Activated CD4-positive, alpha-beta memory T cell treated with anti-CD3 and anti-CD28 coated beads, Interleukin-2, amount 10 ng/mL, durations not matched to agents 7 days and 5 days (primary cell): Measurements from ENCODE around the gene COA3. TPM values are rescaled to one million over a fixed set of nuclear protein-coding genes. Genes with fewer than 3 reads are reported as not detected.

Experiments used
- CTCF ChIA-PET: fragments of 350-600 bp; sonication (Branson Sonifier 250); formaldehyde crosslinking; loops from one replicate; lab custom pipeline; 2021; ENCODE audit warnings: antibody characterized with exemption, inconsistent platforms; lab: Charles Lee
- POLR2A ChIA-PET: fragments of 350-600 bp; sonication (Branson Sonifier 250); formaldehyde crosslinking; loops from one replicate; lab custom pipeline; 2021; ENCODE audit warnings: antibody characterized with exemption; lab: Charles Lee
- DNase-seq: peaks from one replicate; pipeline ENCODE4 v3.0.0-alpha.2; 2020
- H3K27ac Mint-ChIP-seq: one replicate; pipeline ENCODE4 v1.8.0; 2021; ENCODE audit warnings: mild to moderate bottlenecking, mixed read lengths
- H3K27me3 Mint-ChIP-seq: one replicate; pipeline ENCODE4 v1.8.0; 2021; ENCODE audit warnings: mixed read lengths
- H3K36me3 Mint-ChIP-seq: one replicate; pipeline ENCODE4 v1.8.0; 2021; ENCODE audit warnings: low read depth, mixed read lengths
- H3K4me1 Mint-ChIP-seq: one replicate; pipeline ENCODE4 v1.8.0; 2021; ENCODE audit warnings: mixed read lengths
- H3K4me3 Mint-ChIP-seq: one replicate; pipeline ENCODE4 v1.8.0; 2021; ENCODE audit warnings: mild to moderate bottlenecking, mixed read lengths
- H3K9me3 Mint-ChIP-seq: one replicate; pipeline ENCODE4 v1.8.0; 2021; ENCODE audit warnings: mixed read lengths
- total RNA-seq, 2 experiments: library from RNA; stranded (reverse); gene quantifications; one replicate each; pipeline ENCODE4 v1.2.3, GENCODE V29; 2021

The COA3 gene
- total RNA-seq, 2 experiments from 2014 or later: 35.1 to 37.0 TPM

DNA sequence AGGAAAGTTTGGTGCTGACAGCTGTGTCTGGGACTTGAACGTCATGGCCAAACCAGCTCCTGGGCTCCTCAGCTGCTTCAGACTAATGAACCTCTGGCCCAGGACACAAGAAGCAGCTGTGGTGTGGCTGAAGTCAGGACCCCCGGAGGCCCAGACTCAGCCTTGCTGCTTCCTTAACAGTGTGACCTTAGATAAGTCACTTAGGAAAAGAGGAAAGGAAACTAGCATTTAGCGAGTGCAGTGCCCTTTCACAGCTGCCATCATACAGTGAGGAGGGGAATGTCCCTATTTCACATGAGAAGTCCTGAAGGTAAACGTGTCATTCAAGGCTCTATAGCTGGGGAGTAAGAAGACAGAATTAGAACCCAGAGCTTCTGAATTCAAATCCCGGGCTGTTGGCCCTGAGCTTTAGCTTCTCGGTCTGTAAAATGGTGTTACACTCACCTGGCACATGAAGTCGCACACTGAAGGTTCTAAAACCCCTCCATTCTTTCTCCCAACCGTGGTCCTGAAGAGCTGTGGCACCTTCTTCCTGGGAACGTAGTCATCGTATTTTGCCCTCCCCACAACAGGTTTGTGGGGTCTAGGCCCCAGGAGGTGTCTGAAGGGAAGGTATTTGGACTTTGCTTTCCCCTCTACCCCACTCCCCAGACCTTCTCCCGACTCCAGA, 38.4 kb downstream of the COA3 start:
- DNase-seq: no peak
- POLR2A ChIA-PET: interaction anchor here (0.9 to 3.2 kb wide), 5 partner anchors 10 to 73 kb away, joined by 3 to 13 read pairs (median 3); partner anchors contain the start of genes BECN1 and VPS25
- H3K36me3 Mint-ChIP-seq: no peaks in the 10 kb centered on the region
- H3K4me3 Mint-ChIP-seq: no peak overlapping the region
- no peak overlapping the region for H3K27ac Mint-ChIP-seq
- peaks cover 61% of the 10 kb centered on the region for H3K27me3 Mint-ChIP-seq
- CTCF ChIA-PET: interaction anchor here (0.6 to 6.5 kb wide), 4 partner anchors 47 to 182 kb away, joined by 3 to 93 read pairs (median 4); partner anchors contain the start of gene PSMC3IP
- H3K4me1 Mint-ChIP-seq: peaks cover 7% of the 10 kb centered on the region
- no peaks in the 10 kb centered on the region for H3K9me3 Mint-ChIP-seq

DNA sequence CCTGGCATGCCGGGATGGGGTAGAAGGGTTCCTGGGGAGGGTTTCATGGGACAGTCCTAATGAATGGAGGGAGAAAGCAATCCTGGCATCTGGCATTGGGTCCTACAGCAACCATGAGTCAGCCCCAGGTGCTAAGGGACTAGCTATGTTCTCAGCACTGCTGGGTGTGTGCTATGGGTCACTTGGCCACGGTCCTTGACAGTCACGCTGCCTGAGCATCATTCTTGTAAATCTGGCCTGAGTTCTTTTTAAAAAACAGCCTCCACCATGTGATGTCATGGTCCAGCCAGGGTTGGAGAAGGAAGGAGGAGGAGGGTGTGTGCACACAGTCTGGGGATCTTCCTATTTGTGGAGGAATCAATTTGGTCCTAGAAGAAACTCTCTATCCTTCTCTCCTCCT, 43.7 kb downstream of the COA3 start:
- Mint-ChIP-seq H3K27me3 (peaks cover 53% of the 10 kb centered on the region), H3K4me3 (no peak overlapping the region), H3K27ac (no peak overlapping the region), H3K4me1 (no peaks in the 10 kb centered on the region), H3K9me3 (no peaks in the 10 kb centered on the region), H3K36me3 (no peaks in the 10 kb centered on the region)
- ChIA-PET CTCF (interaction anchor here (1.5 kb wide), 1 partner anchor 9 kb away, joined by 5 read pairs; no protein-coding TSS in a partner anchor), POLR2A (interaction anchor here (1.4 kb wide), 1 partner anchor 11 kb away, joined by 3 read pairs; no protein-coding TSS in a partner anchor)
- DNase-seq: no peak

DNA sequence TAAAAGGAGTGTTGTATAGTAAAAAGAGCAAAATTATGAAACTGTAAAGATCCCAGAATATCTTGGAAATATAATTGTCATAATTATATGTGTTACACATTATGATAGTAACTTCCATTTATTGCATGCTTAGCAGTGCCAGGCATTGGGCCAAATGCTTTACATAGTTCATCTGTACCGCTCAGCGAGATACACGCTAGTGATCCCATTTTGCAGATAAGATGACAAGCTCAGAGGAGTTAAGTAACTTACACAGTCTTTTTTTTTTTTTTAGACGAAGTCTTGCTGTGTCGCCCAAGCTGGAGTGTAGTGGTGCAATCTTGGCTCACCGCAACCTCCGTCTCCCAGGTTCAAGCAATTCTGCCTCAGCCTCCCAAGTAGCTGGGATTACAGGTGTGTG, 46.9 kb downstream of the COA3 start:
- POLR2A ChIA-PET: interaction anchor here (1.1 kb wide), 1 partner anchor 184 kb away, joined by 3 read pairs; no protein-coding TSS in a partner anchor
- H3K4me3 Mint-ChIP-seq: no peak overlapping the region
- no peaks in the 10 kb centered on the region for H3K4me1 Mint-ChIP-seq
- no peak overlapping the region for H3K27ac Mint-ChIP-seq
- CTCF ChIA-PET: interaction anchor here (2.1 kb wide), 2 partner anchors 10 to 12 kb away, joined by 4 to 8 read pairs; no protein-coding TSS in a partner anchor
- H3K9me3 Mint-ChIP-seq: no peaks in the 10 kb centered on the region
- no peak for DNase-seq
- H3K36me3 Mint-ChIP-seq: no peaks in the 10 kb centered on the region
- peaks cover 60% of the 10 kb centered on the region for H3K27me3 Mint-ChIP-seq

DNA sequence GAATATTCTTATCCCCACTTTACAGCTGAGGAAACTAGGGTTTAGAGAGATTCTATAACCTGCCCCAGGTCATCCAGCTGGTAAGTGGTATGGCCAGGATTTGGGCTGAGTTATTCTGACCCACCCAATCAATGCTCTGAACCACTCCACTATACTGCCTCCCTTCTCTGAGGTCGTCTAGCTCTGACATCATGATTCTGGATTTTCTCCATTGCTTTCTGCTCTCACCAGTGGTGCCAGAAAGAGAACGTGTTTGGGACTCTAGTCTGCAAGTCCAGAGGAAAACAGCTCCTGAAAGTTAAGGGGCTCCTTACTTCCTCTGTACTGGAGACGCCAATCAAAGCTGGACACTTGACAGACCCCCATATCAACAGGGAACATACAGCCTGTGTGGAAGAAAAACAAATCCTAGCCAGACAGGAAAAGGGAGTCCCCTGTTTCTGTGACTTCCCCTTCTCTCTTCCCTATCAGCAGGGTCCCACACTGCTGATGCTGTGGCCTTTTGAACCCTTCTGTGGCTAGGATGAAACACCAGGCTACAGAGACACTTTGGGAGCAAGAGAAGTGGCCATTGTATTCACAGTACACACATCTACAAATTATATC, 47.7 kb downstream of the COA3 start:
- H3K4me1 Mint-ChIP-seq: no peaks in the 10 kb centered on the region
- no peak overlapping the region for H3K4me3 Mint-ChIP-seq
- ChIA-PET CTCF (interaction anchor here (2.1 kb wide), 2 partner anchors 11 to 13 kb away, joined by 4 to 8 read pairs; no protein-coding TSS in a partner anchor), POLR2A (interaction anchor here (1.1 to 1.6 kb wide), 3 partner anchors 11 to 183 kb away, joined by 3 to 4 read pairs (median 3); partner anchors contain the start of gene PSME3)
- H3K9me3 Mint-ChIP-seq: no peaks in the 10 kb centered on the region
- no peak for DNase-seq
- no peaks in the 10 kb centered on the region for H3K36me3 Mint-ChIP-seq
- H3K27ac Mint-ChIP-seq: no peak overlapping the region
- H3K27me3 Mint-ChIP-seq: peaks cover 60% of the 10 kb centered on the region

DNA sequence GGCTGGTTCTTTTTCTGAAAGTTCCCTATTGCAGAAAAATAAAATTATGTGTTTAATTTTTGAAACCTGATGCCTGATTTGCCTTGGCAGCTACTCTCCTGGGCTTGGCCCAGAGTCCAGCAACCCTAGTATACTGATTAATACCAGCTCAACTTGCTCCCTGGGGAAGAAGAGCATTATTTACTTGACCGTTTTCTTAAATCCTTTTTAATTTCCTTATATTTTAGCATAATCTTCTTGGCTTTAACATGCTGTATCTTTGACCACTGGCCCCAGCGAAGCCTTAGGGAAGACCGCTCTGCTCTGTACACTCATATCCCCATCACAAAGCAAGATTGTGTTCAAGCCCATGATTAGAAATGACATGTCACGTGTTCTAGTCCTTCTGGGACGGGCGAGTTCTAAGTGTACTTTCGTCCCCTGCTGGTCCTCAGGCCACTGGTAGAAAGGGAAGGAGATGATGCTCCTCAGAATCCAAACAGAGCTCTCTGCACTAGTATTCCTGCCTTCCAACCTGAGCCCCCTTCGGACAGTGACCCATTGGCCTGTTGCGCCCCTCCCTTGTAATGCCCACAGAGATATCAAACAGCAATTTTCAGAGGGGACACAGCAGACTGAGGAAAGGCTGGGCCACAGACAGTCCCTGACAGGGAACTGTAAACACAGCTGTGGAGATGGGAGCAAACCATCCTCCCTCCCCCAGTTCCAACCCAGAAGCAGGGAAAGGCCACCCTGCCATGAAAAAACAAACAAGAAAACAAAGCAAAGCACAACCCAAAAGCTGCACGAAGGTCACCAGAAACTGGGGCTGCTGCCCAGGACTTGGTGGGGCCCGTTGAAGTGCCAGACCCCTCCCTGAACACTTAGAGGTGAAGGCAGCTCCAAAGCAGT, 49.4 kb downstream of the COA3 start:
- no peaks in the 10 kb centered on the region for H3K9me3 Mint-ChIP-seq
- H3K4me3 Mint-ChIP-seq: no peak overlapping the region
- H3K27ac Mint-ChIP-seq: no peak overlapping the region
- ChIA-PET CTCF (interaction anchor here (0.8 to 1.7 kb wide), 2 partner anchors 14 to 17 kb away, joined by 3 to 5 read pairs; no protein-coding TSS in a partner anchor), POLR2A (interaction anchor here (0.9 to 1.6 kb wide), 2 partner anchors 11 to 13 kb away, joined by 3 to 4 read pairs; no protein-coding TSS in a partner anchor)
- H3K27me3 Mint-ChIP-seq: peaks cover 51% of the 10 kb centered on the region
- H3K36me3 Mint-ChIP-seq: peaks cover 3% of the 10 kb centered on the region
- H3K4me1 Mint-ChIP-seq: peaks cover 9% of the 10 kb centered on the region
- DNase-seq: no peak

DNA sequence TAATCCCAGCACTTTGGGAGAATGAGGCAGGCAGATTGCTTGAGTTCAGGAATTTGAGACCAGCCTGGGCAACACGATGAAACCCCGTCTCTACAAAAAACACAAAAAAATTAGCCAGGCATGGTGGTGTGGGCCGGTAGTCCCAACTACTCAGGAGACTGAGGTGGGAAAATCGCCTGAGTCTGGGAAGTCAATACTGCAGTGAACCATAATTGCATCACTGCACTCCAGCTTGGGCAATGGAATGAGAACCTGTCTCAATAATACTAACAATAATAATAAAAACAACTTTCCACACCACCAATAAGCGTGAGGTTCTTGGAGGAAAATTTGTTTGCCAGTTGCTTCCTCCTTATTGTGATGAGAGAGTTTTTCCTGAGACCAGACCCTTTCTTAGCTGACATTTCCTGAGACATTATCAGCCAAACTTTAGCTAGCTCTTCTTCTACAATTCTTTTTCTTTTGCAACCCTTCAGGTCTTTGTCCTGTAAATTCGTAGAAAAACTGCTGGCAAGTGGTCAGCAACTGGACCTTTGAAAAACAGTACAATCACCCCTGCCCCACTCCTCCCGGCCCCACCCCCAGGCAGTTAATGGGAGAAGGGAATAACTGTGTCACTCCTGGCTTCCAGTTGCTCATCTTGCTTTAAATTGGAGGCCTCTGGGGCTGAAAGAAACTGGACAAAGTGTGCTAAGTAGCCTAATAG, 50.1 kb downstream of the COA3 start:
- H3K36me3 Mint-ChIP-seq: peaks cover 3% of the 10 kb centered on the region
- ChIA-PET CTCF (interaction anchor here (1.7 kb wide), 1 partner anchor 15 kb away, joined by 5 read pairs; no protein-coding TSS in a partner anchor), POLR2A (no interaction called here)
- no peak overlapping the region for H3K27ac Mint-ChIP-seq
- H3K27me3 Mint-ChIP-seq: peaks cover 46% of the 10 kb centered on the region
- no peak overlapping the region for H3K4me3 Mint-ChIP-seq
- peaks cover 15% of the 10 kb centered on the region for H3K4me1 Mint-ChIP-seq
- H3K9me3 Mint-ChIP-seq: no peaks in the 10 kb centered on the region
- no peak for DNase-seq

Other genes with a start within 250 kb of the COA3 start
- gene HSD17B1, start 245.8 kb downstream of the COA3 start, total RNA-seq: under 1 TPM; 0.73 to 0.76 TPM
- 10 to 100 TPM; 80.1 to 84.3 TPM for gene COASY, start 236.6 kb downstream of the COA3 start, total RNA-seq
- 10 to 100 TPM; 52.2 to 53.8 TPM for gene MLX, start 231.6 kb downstream of the COA3 start, total RNA-seq
- 10 to 100 TPM; 14.7 to 16.1 TPM for gene PSMC3IP, start 221.0 kb downstream of the COA3 start, total RNA-seq
- gene RETREG3, start 189.3 kb downstream of the COA3 start, total RNA-seq: 10 to 100 TPM; 73.9 to 75.5 TPM
- 10 to 100 TPM; 53.3 to 56.3 TPM for gene TUBG1, start 189.0 kb downstream of the COA3 start, total RNA-seq
- gene TUBG2, start 139.4 kb downstream of the COA3 start, total RNA-seq: 1 to 10 TPM; 7.2 to 7.5 TPM
- gene PLEKHH3, start 121.7 kb downstream of the COA3 start, total RNA-seq: 1 to 10 TPM; 1.8 to 3.1 TPM
- 1 to 10 TPM in 1 of 2 experiments, under 1 TPM in 1; 0.68 to 1.1 TPM for gene CCR10, start 116.9 kb downstream of the COA3 start, total RNA-seq
- 1 to 10 TPM; 1.2 TPM for gene CNTNAP1, start 116.2 kb downstream of the COA3 start, total RNA-seq
- gene EZH1, start 53.7 kb downstream of the COA3 start, total RNA-seq: 10 to 100 TPM; 51.9 to 55.3 TPM
- gene RAMP2, start 37.5 kb downstream of the COA3 start, total RNA-seq: not detected
- 10 to 100 TPM; 52.8 to 53.0 TPM for gene VPS25, start 25.3 kb downstream of the COA3 start, total RNA-seq
- gene WNK4, start 18.1 kb downstream of the COA3 start, total RNA-seq: under 1 TPM; 0.18 to 0.20 TPM
- not detected for gene CNTD1, start 157 bp upstream of the COA3 start, total RNA-seq
- gene BECN1, start 25.6 kb upstream of the COA3 start, total RNA-seq: 10 to 100 TPM; 95.6 to 96.8 TPM
- gene PSME3, start 34.7 kb upstream of the COA3 start, total RNA-seq: 100 to 1,000 TPM; 101 to 104 TPM
- gene AOC2, start 45.9 kb upstream of the COA3 start, total RNA-seq: 1 to 10 TPM; 1.0 to 1.1 TPM
- gene AOC3, start 52.5 kb upstream of the COA3 start, total RNA-seq: under 1 TPM; 0.50 to 0.53 TPM
- gene G6PC1, start 102.1 kb upstream of the COA3 start, total RNA-seq: not detected
- 10 to 100 TPM; 27.9 to 28.5 TPM for gene AARSD1, start 165.8 kb upstream of the COA3 start, total RNA-seq
- gene PTGES3L, start 181.4 kb upstream of the COA3 start, total RNA-seq: under 1 TPM; 0.40 to 0.65 TPM
- gene RUNDC1, start 181.9 kb upstream of the COA3 start, total RNA-seq: 10 to 100 TPM; 17.1 to 17.3 TPM
- 100 to 1,000 TPM; 880 to 892 TPM for gene RPL27, start 199.7 kb upstream of the COA3 start, total RNA-seq
- gene IFI35, start 208.1 kb upstream of the COA3 start, total RNA-seq: 100 to 1,000 TPM; 149 to 154 TPM
- 10 to 100 TPM; 15.0 to 16.6 TPM for gene VAT1, start 223.7 kb upstream of the COA3 start, total RNA-seq
- not detected for gene RND2, start 226.5 kb upstream of the COA3 start, total RNA-seq